Measurements from ENCODE around the gene FAM209A.
"Not testable (repeated sequence)": the region's sequence is repeated elsewhere in the genome, so short reads cannot be mapped to it uniquely, and the experiment has no call there.

The FAM209A gene

GRCh38 chr20:56542489-56543030 is 18.0 kb downstream of the FAM209A start:
- no peak for DNase-seq

GRCh38 chr20:56551571-56551970 is 27.0 kb downstream of the FAM209A start:
- DNase-seq = no peak

GRCh38 chr20:56552911-56553629 is 28.5 kb downstream of the FAM209A start:
- DNase-seq = no peak

- no peak for DNase-seq
These were observed 30.3 kb downstream of the FAM209A start for GRCh38 chr20:56554869-56555268.

GRCh38 chr20:56558968-56559367 is 34.4 kb downstream of the FAM209A start:
- no peak for DNase-seq

GRCh38 chr20:56564526-56564925 is 40.0 kb downstream of the FAM209A start:
- not testable (repeated sequence) for DNase-seq

GRCh38 chr20:56565511-56565910 is 41.0 kb downstream of the FAM209A start:
- DNase-seq = no peak

GRCh38 chr20:56566621-56567020 is 42.1 kb downstream of the FAM209A start:
- no peak for DNase-seq

GRCh38 chr20:56570832-56571231 is 46.3 kb downstream of the FAM209A start:
- no peak for DNase-seq

- no peak for DNase-seq
These were observed 47.6 kb downstream of the FAM209A start for GRCh38 chr20:56572172-56572571.

- DNase-seq = no peak
These were observed 49.4 kb downstream of the FAM209A start for GRCh38 chr20:56573986-56574385.

- DNase-seq = no peak
These were observed 50.1 kb downstream of the FAM209A start for GRCh38 chr20:56574531-56575142.

- no peak for DNase-seq
These were observed 50.6 kb downstream of the FAM209A start for GRCh38 chr20:56575157-56575556.

All from CD4-positive, alpha-beta T cell treated with Interleukin-17A for 4 hours (primary cell).